Osteoblast (primary cell): Measurements from ENCODE around the gene AHCYL2. TPM values are rescaled to one million over a fixed set of nuclear protein-coding genes. Genes with fewer than 3 reads are reported as not detected.

Experiments used
- DNase-seq: peaks from one replicate; pipeline ENCODE4 v3.0.0; 2011; ENCODE audit warnings: low spot score, mixed read lengths; ENCODE audit not compliant: insufficient read length; ENCODE audit errors: missing footprints
- H2AFZ ChIP-seq: 2 replicates; pipeline ENCODE4 v1.6.0; 2011; ENCODE audit warnings: mild to moderate bottlenecking, low read length
- H3K27ac ChIP-seq: 2 replicates; pipeline ENCODE4 v1.5.1; 2011; ENCODE audit warnings: mild to moderate bottlenecking, low read depth, low read length, moderate library complexity
- H3K27me3 ChIP-seq: 2 replicates; pipeline ENCODE4 v1.6.0; 2012; ENCODE audit warnings: mild to moderate bottlenecking, control low read depth, inconsistent platforms, low read length, moderate library complexity; ENCODE audit not compliant: insufficient read depth
- H3K36me3 ChIP-seq: 2 replicates; pipeline ENCODE4 v1.5.1; 2011; ENCODE audit warnings: mild to moderate bottlenecking, low read length, control low read depth, moderate library complexity; ENCODE audit not compliant: insufficient read depth
- H3K4me1 ChIP-seq: 2 replicates; pipeline ENCODE4 v1.5.1; 2011; ENCODE audit warnings: mild to moderate bottlenecking, low read length, control low read depth, moderate library complexity; ENCODE audit not compliant: insufficient read depth
- H3K4me2 ChIP-seq: 2 replicates; pipeline ENCODE4 v1.6.0; 2011; ENCODE audit warnings: mild to moderate bottlenecking, low read length; ENCODE audit not compliant: insufficient read depth
- H3K4me3 ChIP-seq: fragments of 200-600 bp; sonication (generic); 3 replicates; pipeline ENCODE4 v1.5.1; 2012; ENCODE audit warnings: mild to moderate bottlenecking, low read length, inconsistent platforms; ENCODE audit not compliant: insufficient read depth
- H3K79me2 ChIP-seq: 2 replicates; pipeline ENCODE4 v1.6.0; 2012; ENCODE audit warnings: mild to moderate bottlenecking, low read length, control low read depth, inconsistent platforms; ENCODE audit not compliant: insufficient read depth
- H3K9me3 ChIP-seq: 2 replicates; pipeline ENCODE4 v1.5.1; 2011; ENCODE audit warnings: low read depth, low read length, control low read depth
- H4K20me1 ChIP-seq: 2 replicates; pipeline ENCODE4 v1.6.0; 2012; ENCODE audit warnings: mild to moderate bottlenecking, low read length, control low read depth; ENCODE audit not compliant: insufficient read depth
- CTCF ChIP-seq: IDR thresholded peaks from 2 replicates; pipeline ENCODE4 v1.5.1; 2011; ENCODE audit warnings: mild to moderate bottlenecking, low read depth, low read length, moderate library complexity; ENCODE audit errors: extremely low read depth
- total RNA-seq: library from RNA; depleted of rRNA; stranded (reverse); fragments of >200 nt; gene quantifications from 2 replicates; pipeline ENCODE4 v1.2.3, GENCODE V29; 2012

Gene AHCYL2
- total RNA-seq, 1 donor: 10.1 TPM

GRCh38 chr7:129361771-129362170 lies 136.9 kb downstream of the AHCYL2 start:
- Histone ChIP-seq H3K9me3 (no peaks in the 10 kb centered on the region), H3K27ac (no peak overlapping the region), H3K27me3 (no peaks in the 10 kb centered on the region), H3K36me3 (no peaks in the 10 kb centered on the region), H3K4me2 (no peak overlapping the region), H2AFZ (no peak overlapping the region), H3K4me3 (no peak overlapping the region), H3K4me1 (no peaks in the 10 kb centered on the region), H3K79me2 (no peaks in the 10 kb centered on the region), H4K20me1 (no peaks in the 10 kb centered on the region)
- TF ChIP-seq CTCF: no peak
- no peak for DNase-seq

- no peaks in the 10 kb centered on the region for H3K9me3 ChIP-seq
- H3K27ac ChIP-seq: no peak overlapping the region
- no peaks in the 10 kb centered on the region for H3K27me3 ChIP-seq
- TF ChIP-seq CTCF: no peak
- H2AFZ ChIP-seq: no peak overlapping the region
- H4K20me1 ChIP-seq: no peaks in the 10 kb centered on the region
- no peak overlapping the region for H3K4me2 ChIP-seq
- H3K4me3 ChIP-seq: no peak overlapping the region
- no peaks in the 10 kb centered on the region for H3K4me1 ChIP-seq
- H3K79me2 ChIP-seq: no peaks in the 10 kb centered on the region
- H3K36me3 ChIP-seq: no peaks in the 10 kb centered on the region
- DNase-seq: no peak
These were observed 137.7 kb downstream of the AHCYL2 start for GRCh38 chr7:129362496-129362895.

DNA sequence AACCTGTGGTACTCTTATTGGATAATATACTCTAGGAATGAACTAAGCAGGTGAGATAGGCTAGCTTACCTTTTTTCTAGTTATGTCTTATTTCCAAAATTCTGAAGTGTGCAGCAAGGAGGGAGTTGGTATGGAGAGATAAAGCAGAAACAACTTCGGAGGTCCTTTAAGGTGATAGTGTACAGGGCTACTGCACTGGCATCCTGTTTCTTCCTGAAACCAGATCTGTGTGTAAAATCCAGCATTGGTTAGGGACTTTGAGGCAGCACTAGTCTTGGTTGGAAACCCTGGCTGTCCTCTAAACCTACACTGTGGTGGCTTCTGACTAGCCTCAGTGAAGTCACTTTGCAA lies 142.5 kb downstream of the AHCYL2 start:
- Histone ChIP-seq H3K4me1 (peaks cover 9% of the 10 kb centered on the region), H3K27ac (no peak overlapping the region), H2AFZ (no peak overlapping the region), H3K4me2 (no peak overlapping the region), H3K36me3 (no peaks in the 10 kb centered on the region), H3K4me3 (no peak overlapping the region), H3K9me3 (no peaks in the 10 kb centered on the region), H4K20me1 (no peaks in the 10 kb centered on the region), H3K27me3 (no peaks in the 10 kb centered on the region), H3K79me2 (no peaks in the 10 kb centered on the region)
- DNase-seq: no peak
- TF ChIP-seq CTCF: no peak

GRCh38 chr7:129367700-129368388 lies 143.0 kb downstream of the AHCYL2 start:
- Histone ChIP-seq H2AFZ (peak overlapping the region; percentile 69), H3K27me3 (no peaks in the 10 kb centered on the region), H3K36me3 (no peaks in the 10 kb centered on the region), H3K79me2 (no peaks in the 10 kb centered on the region), H3K4me1 (peaks cover 9% of the 10 kb centered on the region), H3K9me3 (no peaks in the 10 kb centered on the region), H3K4me3 (peak overlapping the region; percentile 57), H3K4me2 (peak overlapping the region; percentile 81), H4K20me1 (no peaks in the 10 kb centered on the region), H3K27ac (no peak overlapping the region)
- TF ChIP-seq CTCF: peak; percentile 92
- DNase-seq: peak; percentile 72
